GM12891 (cell line): ENCODE data around the gene C16orf90.

Source experiments
- POLR2A ChIP-seq: IDR thresholded peaks from 2 replicates; pipeline ENCODE4 v1.6.1; 2011; ENCODE audit warnings: low read depth, low read length, control low read depth
- TAF1 ChIP-seq: IDR thresholded peaks from 2 replicates; pipeline ENCODE4 v1.6.1; 2011; ENCODE audit warnings: low read depth, low read length, control low read depth

DNA sequence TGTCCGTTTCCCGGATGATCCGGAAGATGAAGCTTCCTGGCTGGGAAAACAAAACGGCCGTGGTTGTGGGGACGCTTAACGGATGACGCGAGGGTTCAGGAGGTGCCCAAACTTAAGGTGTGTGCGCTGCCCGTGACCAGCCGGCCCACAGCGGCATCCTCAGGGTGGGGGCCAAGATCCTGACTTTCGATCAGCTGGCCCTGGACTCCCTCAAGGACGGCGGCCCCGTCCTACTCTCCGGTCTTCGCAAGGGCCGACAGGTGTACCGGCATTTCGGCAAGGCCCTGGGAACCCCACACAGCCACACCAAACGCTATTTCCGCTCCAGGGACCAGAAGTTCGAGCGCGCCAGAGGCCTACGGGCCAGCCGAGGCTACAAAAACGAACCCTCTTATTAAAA, 1.1 kb upstream of the C16orf90 start:
- no peak for TF ChIP-seq POLR2A
- no peak for TF ChIP-seq TAF1
